ENCODE data around the gene SPECC1L.

The SPECC1L gene

DNA sequence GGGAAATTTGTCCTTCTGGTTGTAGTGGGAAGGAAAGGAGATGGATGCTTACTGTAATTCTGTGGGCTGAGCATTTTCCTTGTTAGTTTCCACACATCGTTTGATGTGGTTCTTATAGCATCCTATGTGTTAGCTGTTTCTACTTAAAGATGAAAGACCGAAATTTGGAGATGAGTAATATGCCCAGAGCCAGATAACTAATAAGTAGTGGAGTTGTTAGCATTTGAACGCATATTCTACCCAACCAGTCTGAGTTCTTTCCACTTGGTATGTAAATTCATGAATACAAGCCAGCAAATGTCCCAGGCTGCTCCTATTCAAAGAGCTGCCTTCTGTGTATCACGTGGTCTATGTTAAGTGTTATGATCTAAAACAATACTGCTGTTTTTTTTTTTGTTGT, 14.6 kb downstream of the SPECC1L start:
- TF ChIP-seq CEBPB (IDR thresholded peaks at IDR 0.05) (no peak), TAF1 (IDR thresholded peaks at IDR 0.05; ENCODE audit: low read depth) (no peak), YY1 (IDR thresholded peaks at IDR 0.05; ENCODE audit: low read depth) (no peak)
- TF ChIP-seq, protein P1, sequence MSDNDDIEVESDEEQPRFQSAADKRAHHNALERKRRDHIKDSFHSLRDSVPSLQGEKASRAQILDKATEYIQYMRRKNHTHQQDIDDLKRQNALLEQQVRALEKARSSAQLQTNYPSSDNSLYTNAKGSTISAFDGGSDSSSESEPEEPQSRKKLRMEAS (IDR thresholded peaks at IDR 0.05) = no peak

DNA sequence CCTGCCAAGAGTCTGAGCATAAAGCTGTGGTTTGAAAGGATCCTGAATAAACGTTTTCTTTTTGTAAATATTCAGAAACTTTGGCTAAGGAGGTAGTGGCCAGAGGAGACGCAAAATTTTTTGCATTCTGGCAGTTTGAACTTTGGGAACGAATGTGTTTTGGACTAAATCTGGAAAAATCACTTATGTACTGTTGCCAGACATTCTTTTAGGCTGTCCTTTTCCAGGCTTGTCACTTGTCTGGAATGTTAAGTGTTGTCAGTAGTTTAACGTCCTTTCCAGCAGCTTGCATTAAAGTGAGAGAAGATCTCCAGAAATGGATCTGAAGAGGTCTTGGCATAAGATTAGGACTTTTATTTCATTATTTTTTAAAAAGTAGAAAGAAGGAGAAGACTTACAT, 18.5 kb downstream of the SPECC1L start:
- no peak for TF ChIP-seq CEBPB (IDR thresholded peaks at IDR 0.05)
- TF ChIP-seq, protein P1 (IDR thresholded peaks at IDR 0.05) = no peak
- TF ChIP-seq, protein P2, sequence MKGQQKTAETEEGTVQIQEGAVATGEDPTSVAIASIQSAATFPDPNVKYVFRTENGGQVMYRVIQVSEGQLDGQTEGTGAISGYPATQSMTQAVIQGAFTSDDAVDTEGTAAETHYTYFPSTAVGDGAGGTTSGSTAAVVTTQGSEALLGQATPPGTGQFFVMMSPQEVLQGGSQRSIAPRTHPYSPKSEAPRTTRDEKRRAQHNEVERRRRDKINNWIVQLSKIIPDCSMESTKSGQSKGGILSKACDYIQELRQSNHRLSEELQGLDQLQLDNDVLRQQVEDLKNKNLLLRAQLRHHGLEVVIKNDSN (IDR thresholded peaks at IDR 0.05) = no peak
- TF ChIP-seq RAD21 (IDR thresholded peaks at IDR 0.05; ENCODE audit: low read depth) = no peak
- TF ChIP-seq ZBTB7A (IDR thresholded peaks at IDR 0.05; ENCODE audit: low read depth) = no peak
- TF ChIP-seq TAF1 (IDR thresholded peaks at IDR 0.05; ENCODE audit: low read depth) = no peak
- no peak for TF ChIP-seq FOXM1 (IDR thresholded peaks at IDR 0.05; ENCODE audit: borderline replicate concordance, low read depth)
- TF ChIP-seq YY1 (IDR thresholded peaks at IDR 0.05; ENCODE audit: low read depth) = no peak
- no peak for TF ChIP-seq TCF12 (IDR thresholded peaks at IDR 0.05; ENCODE audit: low read depth)
- peak; percentile 66 for TF ChIP-seq TEAD4 (IDR thresholded peaks at IDR 0.05)
- peak; percentile 36 for TF ChIP-seq NFIC (IDR thresholded peaks at IDR 0.05)

DNA sequence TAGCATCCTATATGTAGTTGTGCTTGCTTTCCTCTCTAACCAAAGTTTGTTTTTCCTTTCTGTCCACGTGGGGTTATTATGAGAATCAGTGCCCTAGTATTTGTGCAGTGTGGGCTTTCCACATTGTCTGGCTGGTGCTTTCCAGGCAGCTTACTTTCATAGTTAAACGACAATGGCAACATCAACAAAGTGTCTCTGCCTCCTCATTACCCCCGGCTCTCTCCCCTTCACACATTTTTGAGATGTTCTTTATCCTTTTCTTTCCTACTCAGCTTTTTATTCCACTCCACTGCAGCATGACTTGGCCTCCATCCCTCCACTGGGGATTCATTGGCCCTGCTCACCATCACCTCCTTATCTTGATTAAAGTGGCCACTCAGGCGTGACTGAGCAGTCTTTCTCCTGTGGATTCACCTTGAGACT, 19.1 kb downstream of the SPECC1L start:
- TF ChIP-seq, protein P3, sequence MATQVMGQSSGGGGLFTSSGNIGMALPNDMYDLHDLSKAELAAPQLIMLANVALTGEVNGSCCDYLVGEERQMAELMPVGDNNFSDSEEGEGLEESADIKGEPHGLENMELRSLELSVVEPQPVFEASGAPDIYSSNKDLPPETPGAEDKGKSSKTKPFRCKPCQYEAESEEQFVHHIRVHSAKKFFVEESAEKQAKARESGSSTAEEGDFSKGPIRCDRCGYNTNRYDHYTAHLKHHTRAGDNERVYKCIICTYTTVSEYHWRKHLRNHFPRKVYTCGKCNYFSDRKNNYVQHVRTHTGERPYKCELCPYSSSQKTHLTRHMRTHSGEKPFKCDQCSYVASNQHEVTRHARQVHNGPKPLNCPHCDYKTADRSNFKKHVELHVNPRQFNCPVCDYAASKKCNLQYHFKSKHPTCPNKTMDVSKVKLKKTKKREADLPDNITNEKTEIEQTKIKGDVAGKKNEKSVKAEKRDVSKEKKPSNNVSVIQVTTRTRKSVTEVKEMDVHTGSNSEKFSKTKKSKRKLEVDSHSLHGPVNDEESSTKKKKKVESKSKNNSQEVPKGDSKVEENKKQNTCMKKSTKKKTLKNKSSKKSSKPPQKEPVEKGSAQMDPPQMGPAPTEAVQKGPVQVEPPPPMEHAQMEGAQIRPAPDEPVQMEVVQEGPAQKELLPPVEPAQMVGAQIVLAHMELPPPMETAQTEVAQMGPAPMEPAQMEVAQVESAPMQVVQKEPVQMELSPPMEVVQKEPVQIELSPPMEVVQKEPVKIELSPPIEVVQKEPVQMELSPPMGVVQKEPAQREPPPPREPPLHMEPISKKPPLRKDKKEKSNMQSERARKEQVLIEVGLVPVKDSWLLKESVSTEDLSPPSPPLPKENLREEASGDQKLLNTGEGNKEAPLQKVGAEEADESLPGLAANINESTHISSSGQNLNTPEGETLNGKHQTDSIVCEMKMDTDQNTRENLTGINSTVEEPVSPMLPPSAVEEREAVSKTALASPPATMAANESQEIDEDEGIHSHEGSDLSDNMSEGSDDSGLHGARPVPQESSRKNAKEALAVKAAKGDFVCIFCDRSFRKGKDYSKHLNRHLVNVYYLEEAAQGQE (IDR thresholded peaks at IDR 0.05; ENCODE audit: low read depth) = no peak
- no peak for TF ChIP-seq ZBTB7A (IDR thresholded peaks at IDR 0.05; ENCODE audit: low read depth)
- TF ChIP-seq, protein P2 (IDR thresholded peaks at IDR 0.05) = no peak
- no peak for TF ChIP-seq CREB1 (IDR thresholded peaks at IDR 0.05; ENCODE audit: low read depth)
- no peak for TF ChIP-seq TCF12 (IDR thresholded peaks at IDR 0.05; ENCODE audit: low read depth)
- TF ChIP-seq EP300 (IDR thresholded peaks at IDR 0.05; ENCODE audit: borderline replicate concordance) = no peak
- no peak for TF ChIP-seq CEBPB (IDR thresholded peaks at IDR 0.05)
- TF ChIP-seq EGR1 (IDR thresholded peaks at IDR 0.05) = no peak
- no peak for TF ChIP-seq TEAD4 (IDR thresholded peaks at IDR 0.05)
- no peak for TF ChIP-seq RAD21 (IDR thresholded peaks at IDR 0.05; ENCODE audit: low read depth)
- TF ChIP-seq YY1 (IDR thresholded peaks at IDR 0.05; ENCODE audit: low read depth) = no peak
- TF ChIP-seq TAF1 (IDR thresholded peaks at IDR 0.05; ENCODE audit: low read depth) = no peak
- no peak for TF ChIP-seq FOXM1 (IDR thresholded peaks at IDR 0.05; ENCODE audit: borderline replicate concordance, low read depth)
- TF ChIP-seq NFIC (IDR thresholded peaks at IDR 0.05) = no peak
- TF ChIP-seq, protein P1 (IDR thresholded peaks at IDR 0.05) = no peak

DNA sequence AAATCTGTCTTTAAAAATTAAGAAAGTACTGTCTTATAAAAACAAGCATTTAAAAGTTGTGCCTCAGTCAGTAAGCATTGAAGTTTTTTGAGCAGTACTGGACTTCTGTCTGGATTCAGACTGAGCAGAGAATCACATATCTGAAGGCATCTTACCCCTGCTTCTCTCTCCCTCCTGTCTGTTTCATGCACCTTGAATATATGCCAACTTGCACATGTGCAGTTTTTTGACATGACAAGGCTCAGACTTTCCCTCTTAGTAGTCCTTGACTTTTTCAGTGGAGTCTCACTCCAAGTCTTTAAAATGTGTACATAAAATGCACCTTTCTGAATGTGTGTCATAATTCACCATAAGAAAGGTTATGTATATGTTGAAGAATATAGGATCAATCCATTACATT, 19.8 kb downstream of the SPECC1L start:
- TF ChIP-seq EP300 (IDR thresholded peaks at IDR 0.05; ENCODE audit: borderline replicate concordance) (no peak), TEAD4 (IDR thresholded peaks at IDR 0.05) (no peak), EGR1 (IDR thresholded peaks at IDR 0.05) (no peak), TAF1 (IDR thresholded peaks at IDR 0.05; ENCODE audit: low read depth) (no peak), YY1 (IDR thresholded peaks at IDR 0.05; ENCODE audit: low read depth) (no peak)

DNA sequence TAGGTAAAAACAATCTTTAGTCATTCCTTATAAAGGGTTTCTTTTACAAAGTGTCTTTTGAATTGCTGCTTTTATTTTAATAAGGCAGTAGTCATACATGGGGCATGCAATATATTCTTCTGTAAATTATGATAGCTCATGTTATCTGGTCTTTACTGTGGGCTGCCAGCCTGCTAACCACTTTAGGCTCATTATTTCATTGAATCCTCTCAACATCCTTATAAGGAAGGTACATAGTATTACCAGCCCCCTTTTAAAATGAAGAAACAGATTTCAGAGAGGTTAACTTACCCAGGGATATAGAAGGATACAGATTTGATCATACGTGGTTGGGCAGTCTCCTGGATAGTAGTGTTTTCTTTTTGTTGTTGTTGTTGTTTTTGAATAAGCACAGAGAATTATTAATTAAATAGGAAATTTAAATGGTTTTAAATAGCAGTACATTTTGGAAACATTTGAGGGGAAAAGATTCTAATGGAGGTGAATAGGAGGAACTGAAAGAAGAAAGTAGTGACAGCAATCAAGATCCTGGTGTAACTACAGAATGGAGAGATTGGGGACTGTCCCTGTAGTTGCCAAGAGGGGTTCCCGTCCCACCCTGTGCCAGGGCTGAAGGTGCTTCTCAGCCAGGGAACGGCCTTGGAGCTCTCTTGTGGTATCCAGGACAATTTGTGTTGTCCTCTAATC, 21.0 kb downstream of the SPECC1L start:
- TF ChIP-seq YY1 (IDR thresholded peaks at IDR 0.05; ENCODE audit: low read depth) (no peak), TAF1 (IDR thresholded peaks at IDR 0.05; ENCODE audit: low read depth) (no peak), RAD21 (IDR thresholded peaks at IDR 0.05; ENCODE audit: low read depth) (no peak), CREB1 (IDR thresholded peaks at IDR 0.05; ENCODE audit: low read depth) (no peak), EP300 (IDR thresholded peaks at IDR 0.05; ENCODE audit: borderline replicate concordance) (no peak)
- TF ChIP-seq, protein P2 (IDR thresholded peaks at IDR 0.05) = no peak
- TF ChIP-seq, protein P1 (IDR thresholded peaks at IDR 0.05) = no peak

DNA sequence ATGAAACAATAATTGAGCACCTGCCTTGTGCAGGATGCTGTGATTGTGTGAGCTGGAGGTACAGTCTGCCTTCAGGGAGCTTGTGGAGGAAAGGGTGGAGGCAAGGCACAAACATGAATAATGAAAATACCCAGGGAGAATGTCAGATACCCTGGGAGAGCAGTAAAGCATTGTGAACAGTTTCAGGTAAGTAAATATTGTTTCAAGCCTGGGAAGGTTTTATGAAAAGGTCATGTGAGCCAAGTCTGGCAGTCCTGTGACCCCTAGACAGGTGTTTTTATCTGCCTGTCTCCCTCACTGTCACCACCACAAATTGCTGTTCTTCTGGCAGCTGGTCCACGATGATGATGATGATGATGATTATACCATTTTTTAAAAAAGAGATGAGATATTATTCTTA, 32.0 kb downstream of the SPECC1L start:
- TF ChIP-seq, protein P3 (IDR thresholded peaks at IDR 0.05; ENCODE audit: low read depth) = no peak
- TF ChIP-seq EGR1 (IDR thresholded peaks at IDR 0.05) = no peak
